Measurements from ENCODE around the gene TTF1. TPM values are rescaled to one million over a fixed set of nuclear protein-coding genes. Genes with fewer than 3 reads are reported as not detected.
A peak's percentile ranks its signal among the peaks of the same experiment; 100 is the strongest.

TTF1 gene
- total and polyA plus RNA-seq, 10 of the 15 experiments (the other 5 are each of a cell fraction or from before 2014, with no cell fraction given): 11.3 to 25.5 (median 16.0) TPM

DNA sequence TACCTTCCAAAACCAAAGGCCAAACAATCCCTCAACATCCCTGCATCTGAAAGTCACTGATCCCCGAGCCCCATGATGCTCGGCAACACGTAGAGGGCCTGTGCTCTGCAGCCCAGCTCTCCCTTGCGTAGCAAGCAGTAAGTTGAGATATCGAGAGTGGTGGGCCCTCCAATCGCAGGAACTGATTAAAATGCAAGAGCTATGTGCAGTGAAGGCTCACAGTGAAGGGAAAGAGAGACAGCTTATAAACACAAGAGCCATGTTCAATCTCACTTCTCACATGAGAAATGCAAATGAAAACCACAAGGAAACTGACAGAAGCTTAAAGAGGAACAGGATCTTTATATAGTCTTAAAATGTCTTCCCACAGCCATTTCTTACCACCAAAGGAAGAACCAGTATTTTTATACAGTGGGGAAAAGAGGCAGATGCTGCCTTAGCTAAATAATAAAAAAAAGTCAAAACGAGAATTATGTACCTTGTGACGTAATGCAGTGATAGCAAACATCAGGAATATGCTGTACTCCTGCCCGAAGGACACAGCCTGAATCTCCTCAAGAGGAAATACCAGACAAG lies 24.6 kb downstream of the TTF1 start (continued):
- TF ChIP-seq, protein P1, sequence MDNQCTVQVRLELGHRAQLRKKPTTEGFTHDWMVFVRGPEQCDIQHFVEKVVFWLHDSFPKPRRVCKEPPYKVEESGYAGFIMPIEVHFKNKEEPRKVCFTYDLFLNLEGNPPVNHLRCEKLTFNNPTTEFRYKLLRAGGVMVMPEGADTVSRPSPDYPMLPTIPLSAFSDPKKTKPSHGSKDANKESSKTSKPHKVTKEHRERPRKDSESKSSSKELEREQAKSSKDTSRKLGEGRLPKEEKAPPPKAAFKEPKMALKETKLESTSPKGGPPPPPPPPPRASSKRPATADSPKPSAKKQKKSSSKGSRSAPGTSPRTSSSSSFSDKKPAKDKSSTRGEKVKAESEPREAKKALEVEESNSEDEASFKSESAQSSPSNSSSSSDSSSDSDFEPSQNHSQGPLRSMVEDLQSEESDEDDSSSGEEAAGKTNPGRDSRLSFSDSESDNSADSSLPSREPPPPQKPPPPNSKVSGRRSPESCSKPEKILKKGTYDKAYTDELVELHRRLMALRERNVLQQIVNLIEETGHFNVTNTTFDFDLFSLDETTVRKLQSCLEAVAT (IDR thresholded peaks at IDR 0.05): peak; percentile 27; the same call in 1 of the 2 replicates
- TF ChIP-seq CUX1 (IDR thresholded peaks at IDR 0.05; ENCODE audit: insufficient replicate concordance, low read depth, low read length): peak; percentile 65
- no peak; the same call in 1 of the 2 replicates for TF ChIP-seq ATF2 (IDR thresholded peaks at IDR 0.05; ENCODE audit: low read length)
- TF ChIP-seq NR2C1 (IDR thresholded peaks at IDR 0.05): no peak
- peak; percentile 65 for TF ChIP-seq POLR2A (IDR thresholded peaks at IDR 0.05; ENCODE audit: low read depth, low read length)
- no peak for TF ChIP-seq USF2 (IDR thresholded peaks at IDR 0.05; ENCODE audit: borderline replicate concordance, low read depth, low read length)
- peak; percentile 81; the same call in 1 of the 2 replicates for TF ChIP-seq MXI1 (IDR thresholded peaks at IDR 0.05; ENCODE audit: low read depth, low read length)
- no peak for TF ChIP-seq JUND (IDR thresholded peaks at IDR 0.05; ENCODE audit: low read depth, low read length)
- no peak for TF ChIP-seq MYC (IDR thresholded peaks at IDR 0.05; ENCODE audit: insufficient read depth, insufficient read length, insufficient replicate concordance, low read length, severe bottlenecking)
- no peak for TF ChIP-seq CEBPB (IDR thresholded peaks at IDR 0.05; ENCODE audit: borderline replicate concordance in 1 of 2, low read depth in 2 of 2, low read length in 2 of 2)
- TF ChIP-seq SRF (IDR thresholded peaks at IDR 0.05; ENCODE audit: low read depth in 2 of 2, low read length in 2 of 2): no peak
- TF ChIP-seq, protein P2, sequence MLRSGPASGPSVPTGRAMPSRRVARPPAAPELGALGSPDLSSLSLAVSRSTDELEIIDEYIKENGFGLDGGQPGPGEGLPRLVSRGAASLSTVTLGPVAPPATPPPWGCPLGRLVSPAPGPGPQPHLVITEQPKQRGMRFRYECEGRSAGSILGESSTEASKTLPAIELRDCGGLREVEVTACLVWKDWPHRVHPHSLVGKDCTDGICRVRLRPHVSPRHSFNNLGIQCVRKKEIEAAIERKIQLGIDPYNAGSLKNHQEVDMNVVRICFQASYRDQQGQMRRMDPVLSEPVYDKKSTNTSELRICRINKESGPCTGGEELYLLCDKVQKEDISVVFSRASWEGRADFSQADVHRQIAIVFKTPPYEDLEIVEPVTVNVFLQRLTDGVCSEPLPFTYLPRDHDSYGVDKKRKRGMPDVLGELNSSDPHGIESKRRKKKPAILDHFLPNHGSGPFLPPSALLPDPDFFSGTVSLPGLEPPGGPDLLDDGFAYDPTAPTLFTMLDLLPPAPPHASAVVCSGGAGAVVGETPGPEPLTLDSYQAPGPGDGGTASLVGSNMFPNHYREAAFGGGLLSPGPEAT (IDR thresholded peaks at IDR 0.05; ENCODE audit: low read depth): peak; percentile 79; the same call in 1 of the 2 replicates
- TF ChIP-seq GATAD2B (conservative IDR thresholded peaks at IDR 0.05; ENCODE audit: low read depth): 0 out of 2 replicates have a peak, but pooled peaks have one; percentile 19
- peak; percentile 64; the same call in 1 of the 2 replicates for TF ChIP-seq RBBP5 (conservative IDR thresholded peaks at IDR 0.05)
- TF ChIP-seq SMAD5 (IDR thresholded peaks at IDR 0.05; ENCODE audit: low read depth): no peak

All from GM12878 (cell line).